Activated naive CD4-positive, alpha-beta T cell treated with anti-CD3 and anti-CD28 coated beads, Interleukin-2, amount 50 U/mL, for 16 hours (primary cell): ENCODE results near the gene GRIN3B.
"Not testable (repeated sequence)": the region's sequence is repeated elsewhere in the genome, so short reads cannot be mapped to it uniquely, and the experiment has no call there.

Experiments used
- DNase-seq: peaks from one replicate; pipeline ENCODE4 v3.0.0-alpha.2; 2020

GRIN3B gene, protein sequence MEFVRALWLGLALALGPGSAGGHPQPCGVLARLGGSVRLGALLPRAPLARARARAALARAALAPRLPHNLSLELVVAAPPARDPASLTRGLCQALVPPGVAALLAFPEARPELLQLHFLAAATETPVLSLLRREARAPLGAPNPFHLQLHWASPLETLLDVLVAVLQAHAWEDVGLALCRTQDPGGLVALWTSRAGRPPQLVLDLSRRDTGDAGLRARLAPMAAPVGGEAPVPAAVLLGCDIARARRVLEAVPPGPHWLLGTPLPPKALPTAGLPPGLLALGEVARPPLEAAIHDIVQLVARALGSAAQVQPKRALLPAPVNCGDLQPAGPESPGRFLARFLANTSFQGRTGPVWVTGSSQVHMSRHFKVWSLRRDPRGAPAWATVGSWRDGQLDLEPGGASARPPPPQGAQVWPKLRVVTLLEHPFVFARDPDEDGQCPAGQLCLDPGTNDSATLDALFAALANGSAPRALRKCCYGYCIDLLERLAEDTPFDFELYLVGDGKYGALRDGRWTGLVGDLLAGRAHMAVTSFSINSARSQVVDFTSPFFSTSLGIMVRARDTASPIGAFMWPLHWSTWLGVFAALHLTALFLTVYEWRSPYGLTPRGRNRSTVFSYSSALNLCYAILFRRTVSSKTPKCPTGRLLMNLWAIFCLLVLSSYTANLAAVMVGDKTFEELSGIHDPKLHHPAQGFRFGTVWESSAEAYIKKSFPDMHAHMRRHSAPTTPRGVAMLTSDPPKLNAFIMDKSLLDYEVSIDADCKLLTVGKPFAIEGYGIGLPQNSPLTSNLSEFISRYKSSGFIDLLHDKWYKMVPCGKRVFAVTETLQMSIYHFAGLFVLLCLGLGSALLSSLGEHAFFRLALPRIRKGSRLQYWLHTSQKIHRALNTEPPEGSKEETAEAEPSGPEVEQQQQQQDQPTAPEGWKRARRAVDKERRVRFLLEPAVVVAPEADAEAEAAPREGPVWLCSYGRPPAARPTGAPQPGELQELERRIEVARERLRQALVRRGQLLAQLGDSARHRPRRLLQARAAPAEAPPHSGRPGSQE

DNA sequence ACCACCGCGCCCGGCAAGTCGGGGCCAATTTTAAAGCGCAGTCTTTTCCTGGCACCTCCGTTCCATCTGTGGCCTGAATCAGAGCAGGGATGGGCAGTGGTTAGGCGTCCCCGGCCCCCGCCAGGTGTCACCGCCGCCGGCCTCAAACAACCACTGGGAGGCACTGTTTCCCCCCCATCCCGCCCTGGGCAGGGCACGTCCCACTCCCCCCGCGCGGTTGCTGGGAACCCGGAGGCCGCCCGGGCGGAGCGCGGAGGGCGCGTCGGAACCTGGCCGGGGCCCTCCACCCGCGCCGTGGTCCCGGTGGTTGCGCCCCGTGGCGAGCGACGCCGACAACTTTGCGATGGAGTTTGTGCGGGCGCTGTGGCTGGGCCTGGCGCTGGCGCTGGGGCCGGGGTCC is at the start of gene GRIN3B:
GRIN3B (plus strand) TSS at position 325 of the 400 bp plus-strand sequence; CDS start at position 344, 19 bp downstream.
- peak; percentile 69 for DNase-seq

DNA sequence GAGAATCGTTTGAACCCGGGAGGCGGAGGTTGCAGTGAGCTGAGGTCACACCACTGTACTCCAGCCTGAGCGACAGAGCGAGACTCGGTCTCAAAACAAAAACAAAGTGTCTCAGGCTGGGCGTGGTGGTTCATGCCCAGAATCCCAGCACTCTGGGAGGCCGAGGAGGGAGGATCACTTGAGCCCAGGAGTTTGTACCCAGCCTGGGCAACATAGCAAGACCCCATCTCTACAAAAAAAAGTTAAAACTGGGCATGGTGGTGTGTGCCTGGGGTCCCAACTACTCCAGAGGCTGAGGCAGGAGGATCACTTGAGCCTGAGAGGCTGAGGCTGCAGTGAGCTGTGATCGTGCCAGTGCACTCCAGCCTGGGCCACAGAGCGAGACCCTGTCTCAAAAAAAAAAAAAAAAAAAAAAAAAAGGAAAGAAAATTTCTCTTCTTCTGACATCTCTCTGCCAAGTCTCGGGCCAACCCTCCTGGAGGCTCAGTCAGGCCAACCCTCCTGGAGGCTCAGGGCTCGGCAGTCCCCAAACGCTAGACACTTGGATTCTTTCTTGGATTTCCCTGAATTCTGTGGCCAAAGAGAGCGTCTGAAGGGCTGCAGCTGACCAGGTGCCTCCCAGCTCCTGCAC is 48.1 kb upstream of the GRIN3B start:
- DNase-seq: no peak

DNA sequence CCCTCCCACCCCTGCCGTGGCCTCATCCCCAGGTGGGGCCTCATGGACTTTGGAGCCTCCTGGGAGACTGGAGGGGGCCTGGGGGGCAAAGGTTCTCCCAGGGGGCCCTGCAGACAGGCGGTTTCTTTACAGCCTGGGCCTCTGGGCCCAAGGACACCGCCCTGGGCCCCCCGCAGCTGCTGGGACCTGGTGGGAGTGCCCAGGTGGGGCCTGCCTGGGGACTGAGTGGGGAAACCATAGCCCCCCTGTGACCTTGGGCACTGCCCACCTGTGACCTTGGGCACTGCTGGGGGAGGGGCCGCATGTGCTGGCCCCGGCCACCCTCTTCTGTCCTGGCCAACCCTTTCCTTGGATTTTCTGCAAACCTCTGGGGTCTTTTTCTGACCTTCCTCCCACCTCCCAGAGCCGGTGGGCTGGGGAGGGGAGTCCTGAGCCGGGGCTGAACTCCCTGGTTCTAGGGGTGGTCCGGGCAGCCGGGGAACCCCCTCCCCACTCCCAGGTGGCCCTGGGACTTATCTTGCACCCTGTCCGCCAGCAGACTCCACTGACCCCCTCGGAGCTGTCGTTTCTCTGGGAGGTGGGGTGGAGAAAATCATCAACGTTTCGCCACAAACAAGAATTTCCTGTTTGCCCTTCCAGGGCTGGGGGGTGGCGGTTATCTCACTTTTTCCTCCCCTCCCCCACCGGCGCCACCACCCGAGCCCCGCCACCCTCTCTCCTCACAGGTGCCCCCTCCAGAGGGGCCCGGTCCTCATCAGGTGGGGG is 47.4 kb upstream of the GRIN3B start:
- no peak for DNase-seq

DNA sequence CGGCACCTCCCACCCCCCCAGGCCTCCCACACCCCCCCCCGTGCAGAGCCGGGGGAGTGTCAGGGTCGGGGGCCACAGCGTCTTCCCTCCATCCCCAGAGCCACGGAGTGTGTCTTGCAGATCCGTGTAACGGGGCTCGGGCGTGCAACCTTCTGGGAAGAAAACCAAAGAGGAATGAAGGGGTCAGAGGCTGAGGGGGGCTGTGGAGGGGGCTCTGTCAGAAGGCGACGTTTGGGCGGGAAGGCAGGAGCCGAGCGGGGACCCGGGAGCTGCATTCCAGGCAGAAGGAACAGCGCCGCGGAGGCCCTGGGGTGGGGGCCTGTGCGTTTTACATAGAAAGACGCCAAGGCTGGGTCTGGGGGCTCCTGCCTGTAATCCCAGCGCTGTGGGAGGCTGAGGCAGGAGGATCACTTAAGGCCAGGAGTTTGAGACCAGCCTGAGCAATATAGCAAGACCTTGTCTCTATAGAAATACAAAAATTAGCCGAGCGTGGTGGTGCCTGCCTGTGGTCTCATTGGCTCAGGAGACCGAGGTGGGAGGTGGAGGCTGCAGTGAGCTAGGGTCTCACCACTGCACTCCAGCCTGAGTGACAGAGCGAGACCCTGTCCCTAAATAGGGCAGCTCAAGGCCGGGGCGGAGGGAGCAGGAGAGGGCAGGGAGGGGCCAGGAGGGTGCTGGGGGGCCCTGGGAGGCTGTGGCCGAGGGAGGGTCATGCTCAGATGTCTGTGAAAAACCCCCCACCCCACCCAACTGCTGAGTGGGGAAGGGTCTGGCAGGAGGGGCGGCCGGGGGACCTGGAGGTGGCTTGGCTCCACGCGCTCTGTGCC is 46.6 kb upstream of the GRIN3B start:
- DNase-seq: no peak

DNA sequence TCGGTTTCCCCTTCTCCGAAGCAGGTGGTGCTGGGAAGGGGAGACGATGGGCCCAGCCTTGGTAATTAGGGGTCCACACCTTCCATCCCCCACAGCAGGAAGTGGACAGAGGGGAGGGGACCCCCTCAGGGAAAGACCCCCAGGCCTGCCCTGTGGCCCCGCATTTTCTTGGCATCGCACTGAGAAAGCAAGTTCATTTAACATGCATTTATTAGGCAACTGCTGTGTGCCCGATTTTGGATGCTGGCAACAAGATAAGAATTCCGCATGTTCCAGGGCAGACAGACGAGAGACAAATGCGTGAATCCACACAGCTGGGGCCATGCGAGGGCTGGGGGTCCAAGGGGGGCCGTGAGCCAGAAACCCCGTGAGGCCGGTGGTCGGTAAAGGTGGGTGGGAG is 45.9 kb upstream of the GRIN3B start:
- DNase-seq: no peak

DNA sequence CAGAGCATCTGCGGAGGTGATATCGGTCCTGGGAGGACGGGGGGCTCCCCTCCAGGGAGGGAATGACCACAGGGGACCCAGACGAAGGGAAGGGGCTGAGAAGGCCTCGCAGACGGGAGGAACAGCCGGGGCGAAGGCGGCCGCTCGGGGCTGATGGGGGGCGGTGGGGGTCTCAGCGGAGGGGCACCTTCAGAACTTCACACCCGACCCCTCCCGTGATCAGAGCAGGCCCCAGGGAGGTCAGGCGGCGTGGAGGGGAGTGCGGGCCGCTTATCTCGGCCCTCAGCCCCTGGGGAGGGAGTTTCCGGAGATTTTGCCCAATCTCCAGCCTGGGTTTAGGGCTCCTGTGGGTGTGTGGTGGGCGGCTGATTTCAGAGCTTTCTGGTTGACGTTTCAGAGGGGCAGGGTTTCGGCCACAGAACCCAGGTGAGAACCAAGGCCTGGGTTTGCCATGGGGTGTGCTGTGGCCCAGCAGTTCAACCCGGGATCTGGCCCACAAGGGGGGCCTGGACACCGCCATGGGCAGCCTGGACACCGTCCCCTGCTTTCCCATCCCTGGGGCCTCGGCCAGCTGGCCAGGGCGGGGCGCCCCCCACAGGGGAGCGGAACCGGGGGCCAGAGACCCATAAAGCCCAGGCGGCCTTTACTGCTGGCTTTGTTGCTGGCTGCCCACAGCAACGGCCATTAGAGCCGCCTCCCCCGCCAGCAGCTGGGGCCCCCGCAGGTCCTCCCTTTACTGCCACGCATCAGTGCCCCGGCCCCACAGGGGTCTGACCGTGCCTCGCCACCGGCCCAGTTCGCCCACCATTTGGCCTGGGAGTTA is 45.3 kb upstream of the GRIN3B start:
- DNase-seq: no peak

DNA sequence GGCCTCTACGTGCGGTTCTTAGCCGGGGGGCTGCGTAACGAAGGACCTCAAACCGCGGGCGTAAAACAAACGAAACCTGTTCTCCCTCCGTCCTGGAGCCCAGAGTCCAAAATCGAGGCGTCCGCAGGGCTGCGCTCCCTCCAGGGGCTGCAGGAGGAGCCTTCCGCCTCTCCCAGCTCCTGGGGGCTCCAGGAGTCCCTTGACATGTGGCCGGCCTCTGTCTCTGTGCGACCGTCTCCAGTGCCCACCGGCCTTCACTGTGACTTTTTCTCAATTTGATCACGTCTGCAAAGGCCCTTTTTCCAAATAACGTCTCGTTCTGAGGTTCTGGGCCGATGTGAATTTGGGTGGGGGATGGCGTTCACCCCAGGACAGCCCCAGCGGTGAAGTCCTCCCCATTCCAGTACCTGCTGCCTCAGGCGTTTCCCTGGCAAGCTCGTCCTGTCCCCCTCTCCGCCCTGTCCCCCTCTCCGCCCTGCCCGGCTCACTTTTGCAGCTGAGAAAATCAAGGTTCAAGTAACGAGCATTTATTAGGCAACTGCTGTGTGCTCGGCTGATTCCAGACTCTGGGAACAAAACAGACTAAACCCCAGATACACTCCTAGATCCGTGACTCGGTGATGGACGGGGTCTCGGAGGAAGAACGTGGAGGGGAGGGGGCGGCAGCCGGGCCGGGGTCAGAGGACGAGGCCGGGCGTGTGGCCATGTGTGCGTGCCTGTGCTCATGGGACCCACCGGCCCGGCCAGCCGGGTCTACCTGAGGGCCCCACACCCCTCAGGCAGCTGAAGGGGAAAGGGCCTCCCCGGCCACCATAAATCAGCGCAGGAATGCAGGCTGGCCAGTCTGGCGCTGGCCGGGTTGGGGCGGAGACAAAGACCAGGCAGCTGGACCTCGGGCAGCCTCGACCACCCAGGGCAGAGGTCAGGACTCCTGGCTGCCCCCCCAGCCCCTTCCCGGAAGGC is 44.1 kb upstream of the GRIN3B start:
- no peak for DNase-seq

DNA sequence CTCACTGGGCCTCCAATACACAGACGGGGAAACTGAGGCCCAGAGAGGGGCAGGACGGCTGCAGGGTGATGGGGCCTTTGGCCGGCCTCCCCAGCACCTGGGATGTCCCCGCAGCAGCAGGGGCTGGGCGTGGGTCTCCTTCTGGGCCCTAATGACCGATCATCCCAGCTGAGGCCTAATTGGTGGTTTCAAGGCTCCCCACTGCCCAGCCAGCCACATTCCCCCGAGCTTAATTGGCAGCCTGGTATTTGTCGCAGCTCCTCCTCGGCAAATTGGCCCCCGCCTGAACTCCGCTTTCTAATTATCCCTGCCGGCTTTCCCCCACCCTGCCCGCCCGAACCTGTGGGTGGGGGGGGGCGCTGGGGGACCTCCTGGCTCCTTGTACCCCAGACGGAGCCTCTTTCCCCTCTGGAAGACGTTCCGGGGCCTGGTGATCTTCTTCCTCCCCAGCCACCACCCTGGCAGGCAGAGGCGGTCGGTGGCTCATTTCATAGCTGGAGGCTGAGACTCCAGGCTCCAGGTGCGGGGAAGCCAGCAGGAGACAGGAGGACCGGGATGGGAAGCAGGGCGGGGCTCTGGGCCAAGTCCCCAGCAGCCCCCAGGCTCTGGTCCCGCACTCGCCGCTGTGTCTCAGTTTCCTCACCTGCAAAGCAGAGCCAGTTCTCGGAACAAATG is 43.3 kb upstream of the GRIN3B start:
- DNase-seq: no peak

DNA sequence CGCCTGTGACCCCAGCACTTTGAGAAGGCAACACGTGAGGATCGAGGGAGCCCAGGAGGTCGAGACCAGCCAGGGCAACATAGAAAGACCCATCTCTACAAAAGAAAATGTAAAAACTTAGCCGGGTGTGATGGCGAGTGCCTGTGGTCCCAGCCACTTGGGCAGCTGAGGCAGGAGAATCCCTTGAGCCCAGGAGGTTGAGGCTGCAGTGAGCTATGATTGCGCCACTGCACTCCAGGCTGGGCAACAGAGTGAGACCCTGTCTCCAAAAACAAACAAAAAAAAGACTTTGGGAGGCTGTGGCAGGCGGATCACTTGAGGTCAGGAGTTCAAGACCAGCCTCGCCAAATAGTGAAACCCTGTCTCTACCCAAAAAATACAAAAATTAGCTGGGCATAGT is 42.6 kb upstream of the GRIN3B start:
- DNase-seq: not testable (repeated sequence)

DNA sequence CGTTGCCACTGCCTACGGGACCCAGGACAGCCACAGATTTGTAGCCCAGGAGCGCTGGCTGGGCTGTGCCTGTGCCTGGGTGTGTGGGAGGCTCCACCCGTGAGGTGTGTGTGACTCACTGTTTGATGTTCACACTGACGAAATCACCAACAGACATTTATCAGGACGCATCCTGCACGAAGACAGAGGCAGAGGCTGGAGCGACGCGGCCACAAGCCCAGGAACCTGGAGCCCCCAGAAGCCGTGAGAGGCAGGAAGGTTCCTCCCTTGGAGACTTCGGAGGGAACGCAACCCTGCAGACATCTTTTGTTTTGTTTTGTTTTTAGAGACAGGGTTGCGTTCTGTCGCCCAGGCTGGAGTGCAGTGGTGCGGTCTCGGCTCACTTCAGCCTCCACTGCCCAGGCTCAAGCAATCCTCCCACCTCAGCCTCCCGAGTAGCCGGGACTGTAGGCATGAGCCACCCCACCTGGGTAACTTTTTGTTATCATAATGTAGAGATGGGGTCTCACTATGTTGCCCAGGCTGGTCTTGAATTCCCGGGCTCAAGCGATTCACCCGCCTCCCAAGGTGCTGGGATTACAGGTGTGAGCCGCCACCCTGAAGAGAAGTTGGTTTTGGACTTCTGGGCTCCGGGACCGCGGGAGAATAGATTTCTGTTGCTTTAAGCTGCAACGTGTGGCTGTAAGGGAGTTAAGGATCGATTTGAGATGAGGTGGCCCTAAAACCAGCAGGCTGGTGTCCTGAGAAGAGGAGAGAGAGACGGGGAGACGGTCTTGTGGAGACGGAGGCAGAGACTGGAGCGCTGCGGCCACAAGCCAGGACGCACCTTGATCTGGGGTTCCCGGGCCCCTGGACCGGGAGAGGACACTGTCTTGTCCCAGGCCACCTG is 41.0 kb upstream of the GRIN3B start:
- peak; percentile 58 for DNase-seq

DNA sequence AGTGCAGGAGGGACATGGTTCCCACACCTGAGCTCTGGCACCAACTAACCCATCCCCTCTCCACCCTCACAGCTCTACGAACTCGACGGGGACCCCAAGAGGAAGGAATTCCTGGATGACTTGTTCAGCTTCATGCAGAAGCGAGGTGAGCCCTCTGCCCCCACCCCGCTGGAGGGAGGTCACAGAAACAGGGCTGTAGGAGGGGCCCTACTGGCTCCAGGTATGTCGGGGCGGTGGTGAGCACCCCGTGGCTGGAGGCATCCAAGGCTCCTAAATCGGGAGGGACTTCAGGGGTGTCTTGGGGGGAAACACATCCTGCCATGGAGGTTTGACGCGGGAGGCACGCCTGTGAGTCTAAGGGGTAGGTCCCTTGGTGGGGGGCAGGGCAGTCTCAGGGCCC is 40.2 kb upstream of the GRIN3B start:
- no peak for DNase-seq

DNA sequence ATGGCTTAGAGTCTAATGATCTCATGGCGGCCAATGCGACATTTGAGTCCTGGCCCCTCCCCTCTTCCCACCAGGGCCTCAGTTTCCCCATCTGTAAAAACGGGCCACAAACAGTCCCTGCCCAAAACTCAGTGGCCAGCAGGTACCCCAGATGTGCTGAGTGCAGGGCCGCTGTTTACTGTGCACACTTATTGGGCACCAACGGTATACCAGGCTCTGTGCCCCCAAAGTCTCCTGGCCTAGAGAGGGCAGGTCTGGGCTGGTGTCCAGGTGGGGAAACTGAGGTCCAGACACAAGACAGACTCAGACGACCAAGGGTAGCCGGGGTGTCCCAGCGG is 39.6 kb upstream of the GRIN3B start:
- no peak for DNase-seq

DNA sequence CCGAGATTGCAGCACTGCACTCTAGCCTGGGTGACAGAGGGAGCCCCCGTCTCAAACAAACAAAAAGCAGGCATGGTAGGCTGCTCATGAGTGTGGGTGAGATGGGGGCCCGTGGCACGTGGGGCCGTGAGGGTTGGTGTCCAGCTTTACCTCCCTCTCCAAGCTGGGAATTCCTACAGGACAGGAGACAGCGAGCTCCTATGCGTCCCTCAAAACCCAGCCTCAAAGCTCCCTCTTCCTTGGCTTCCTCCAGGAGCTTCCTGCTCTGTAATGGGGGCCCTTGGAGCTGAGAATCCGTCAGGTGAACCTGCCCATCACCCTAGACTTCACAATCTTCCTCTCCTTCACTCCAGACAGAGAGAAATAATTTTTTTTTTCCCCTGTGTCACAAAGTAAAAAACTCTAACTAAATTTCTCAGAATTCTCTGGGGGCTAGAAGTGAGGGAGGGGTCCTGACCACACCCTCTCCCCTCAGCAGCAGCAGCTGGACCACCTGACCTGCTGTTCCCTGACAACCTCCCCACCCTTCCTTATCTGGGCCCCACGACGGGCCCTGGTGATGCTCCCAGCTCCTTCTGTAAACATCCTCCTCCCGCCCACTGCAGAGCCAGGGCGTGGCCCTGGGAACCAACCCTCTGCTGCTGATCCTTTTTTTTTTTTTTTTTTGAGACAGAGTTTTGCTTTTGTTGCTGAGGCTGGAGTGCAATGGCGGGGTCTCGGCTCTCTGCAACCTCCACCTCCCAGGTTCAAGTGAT is 38.2 kb upstream of the GRIN3B start:
- no peak for DNase-seq

DNA sequence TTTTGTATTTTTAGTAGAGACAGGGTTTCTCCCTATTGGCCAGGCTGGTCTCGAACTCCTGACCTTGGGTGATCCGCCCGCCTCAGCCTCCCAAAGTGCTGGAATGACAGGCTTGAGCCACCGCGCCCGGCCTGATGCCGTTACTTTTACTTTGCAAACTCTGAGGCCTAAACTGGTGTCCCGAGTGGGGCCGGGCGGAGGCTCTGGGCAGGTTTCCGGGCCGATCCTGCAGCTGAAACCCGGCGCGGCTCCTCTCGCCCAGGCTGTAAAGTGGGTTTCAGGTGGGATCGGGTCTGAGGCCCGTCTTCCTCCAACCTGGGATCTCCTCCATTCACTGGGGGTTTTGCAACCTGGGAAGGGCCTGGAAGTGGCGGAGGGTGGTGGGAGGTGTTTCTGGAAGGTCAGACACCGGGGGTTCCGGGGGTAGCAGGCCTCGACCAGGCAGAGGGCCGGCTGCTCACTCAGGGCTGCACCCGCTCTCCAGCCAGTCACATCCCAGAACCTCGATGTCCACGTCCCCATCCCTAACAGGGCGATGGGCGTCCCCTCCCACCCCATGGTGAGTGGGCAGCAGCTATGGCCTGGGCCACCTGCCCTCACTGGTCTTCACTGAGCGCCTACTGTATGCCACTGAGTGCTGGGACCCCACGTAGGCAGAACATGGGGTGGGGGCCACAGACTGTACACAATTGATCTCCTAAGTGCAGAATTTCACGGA is 37.4 kb upstream of the GRIN3B start:
- DNase-seq: no peak

DNA sequence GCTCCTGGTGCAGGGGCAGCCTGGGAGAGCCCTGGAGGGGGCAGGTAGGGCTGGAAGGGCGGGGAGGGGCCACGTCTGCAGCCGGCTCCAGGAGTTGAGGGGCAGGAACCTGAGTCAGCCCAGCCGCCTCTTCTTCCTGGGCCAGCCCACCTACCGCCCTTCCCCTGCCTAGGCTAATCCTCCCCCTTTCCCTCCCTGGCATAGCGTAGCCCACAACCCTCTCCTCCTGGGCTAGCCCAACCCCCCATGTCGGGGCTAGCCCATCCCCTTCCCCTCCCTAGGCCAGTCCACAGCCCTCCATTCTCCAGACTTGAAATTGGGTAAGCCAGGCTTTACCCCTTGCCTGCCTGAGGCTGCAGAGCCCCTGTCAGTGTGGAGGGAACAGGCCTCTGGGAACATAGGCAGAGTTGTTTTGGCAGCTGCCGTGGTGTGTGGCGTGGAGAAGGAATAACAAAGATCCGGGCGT is 36.7 kb upstream of the GRIN3B start:
- DNase-seq: no peak

DNA sequence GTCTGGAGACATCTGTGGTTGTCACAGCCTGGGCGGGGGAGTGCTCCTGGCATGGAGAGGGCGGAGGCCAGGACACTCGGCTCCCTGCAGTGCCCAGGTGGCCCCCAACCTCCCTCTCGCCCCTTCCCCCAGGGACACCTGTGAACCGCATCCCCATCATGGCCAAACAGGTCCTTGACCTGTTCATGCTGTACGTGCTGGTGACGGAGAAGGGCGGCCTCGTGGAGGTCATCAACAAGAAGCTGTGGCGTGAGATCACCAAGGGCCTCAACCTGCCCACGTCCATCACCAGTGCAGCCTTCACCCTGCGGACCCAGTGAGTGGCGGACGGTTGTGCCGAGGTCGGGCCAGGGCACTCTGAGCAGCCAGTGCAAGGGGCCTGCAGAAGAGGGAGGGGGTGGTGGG is 36.1 kb upstream of the GRIN3B start:
- DNase-seq: no peak
